ENCODE results near the gene RPTOR.

The RPTOR gene

GRCh38 chr17:80781807-80782277 lies 237.2 kb downstream of the RPTOR start:
- DNase-seq (ENCODE audit: low read depth): no peak
- no peak for TF ChIP-seq CTCF (IDR thresholded peaks at IDR 0.05; ENCODE audit: control insufficient read depth, insufficient read depth, low read depth, low read length, missing control alignments)
- no peak overlapping the region for H3K4me3 ChIP-seq (ENCODE audit: control insufficient read depth, low read depth, low read length)

GRCh38 chr17:80782536-80783427 lies 238.1 kb downstream of the RPTOR start:
- no peak for TF ChIP-seq CTCF (IDR thresholded peaks at IDR 0.05; ENCODE audit: control insufficient read depth, insufficient read depth, low read depth, low read length, missing control alignments)
- DNase-seq (ENCODE audit: low read depth): no peak
- H3K4me3 ChIP-seq (ENCODE audit: control insufficient read depth, low read depth, low read length): no peak overlapping the region

GRCh38 chr17:80783486-80783885 lies 238.8 kb downstream of the RPTOR start:
- H3K4me3 ChIP-seq (ENCODE audit: control insufficient read depth, low read depth, low read length): no peak overlapping the region
- TF ChIP-seq CTCF (IDR thresholded peaks at IDR 0.05; ENCODE audit: control insufficient read depth, insufficient read depth, low read depth, low read length, missing control alignments): no peak
- no peak for DNase-seq (ENCODE audit: low read depth)

- TF ChIP-seq CTCF (IDR thresholded peaks at IDR 0.05; ENCODE audit: control insufficient read depth, insufficient read depth, low read depth, low read length, missing control alignments): no peak
- no peak for DNase-seq (ENCODE audit: low read depth)
- no peak overlapping the region for H3K4me3 ChIP-seq (ENCODE audit: control insufficient read depth, low read depth, low read length)
These were observed 239.3 kb downstream of the RPTOR start for GRCh38 chr17:80783971-80784370.

GRCh38 chr17:80785477-80786178 lies 241.0 kb downstream of the RPTOR start:
- no peak overlapping the region for H3K4me3 ChIP-seq (ENCODE audit: control insufficient read depth, low read depth, low read length)
- DNase-seq (ENCODE audit: low read depth): no peak
- TF ChIP-seq CTCF (IDR thresholded peaks at IDR 0.05; ENCODE audit: control insufficient read depth, insufficient read depth, low read depth, low read length, missing control alignments): no peak

GRCh38 chr17:80786470-80786869 lies 241.8 kb downstream of the RPTOR start:
- no peak for TF ChIP-seq CTCF (IDR thresholded peaks at IDR 0.05; ENCODE audit: control insufficient read depth, insufficient read depth, low read depth, low read length, missing control alignments)
- DNase-seq (ENCODE audit: low read depth): no peak
- no peak overlapping the region for H3K4me3 ChIP-seq (ENCODE audit: control insufficient read depth, low read depth, low read length)
